Medulla oblongata (tissue), 1 donor: Measurements from ENCODE around the gene BNIP3.
"Not testable (repeated sequence)": the region's sequence is repeated elsewhere in the genome, so short reads cannot be mapped to it uniquely, and the experiment has no call there.

Experiments
- DNase-seq: peaks from one replicate; pipeline ENCODE4 v3.0.0-alpha.2; 2015; ENCODE audit errors: extremely low spot score

Gene BNIP3

DNA sequence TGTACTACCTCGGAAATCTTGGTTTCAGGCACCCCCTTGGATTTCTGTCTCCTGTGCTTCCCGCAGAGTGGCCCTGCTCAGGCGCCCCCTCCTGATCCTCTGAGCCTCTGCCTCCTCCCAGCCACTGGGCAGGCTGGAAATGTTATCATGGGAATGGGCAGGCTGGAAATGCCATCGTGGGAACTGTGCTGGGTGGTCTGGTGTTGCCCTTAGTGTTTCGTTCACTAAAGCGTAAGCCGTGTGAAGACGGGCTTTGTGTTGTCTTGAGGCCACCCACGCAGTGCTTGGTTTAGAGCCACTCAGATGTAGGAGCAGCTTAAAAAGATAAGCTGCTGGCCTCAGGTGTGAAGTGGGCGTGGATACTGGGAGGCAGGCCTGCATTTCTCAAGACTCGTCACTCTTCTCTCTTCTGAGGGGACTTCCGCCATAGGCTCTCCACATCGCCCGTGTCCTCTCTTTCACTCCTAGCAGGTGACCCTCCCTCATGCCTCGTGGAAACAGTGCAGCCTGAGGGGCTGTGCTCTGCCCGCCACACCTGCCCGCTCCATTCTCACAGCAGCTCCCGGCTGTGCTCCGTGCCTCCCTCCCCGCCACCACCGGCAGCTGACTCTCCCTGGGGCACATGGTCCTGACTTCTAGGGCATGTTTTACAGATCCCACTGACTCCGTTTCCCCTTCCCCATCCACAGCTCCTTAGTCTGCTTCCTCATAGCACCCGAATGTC is 52.4 kb downstream of the BNIP3 start:
- no peak for DNase-seq

GRCh38 chr10:131928248-131929095 is 53.3 kb downstream of the BNIP3 start:
- DNase-seq: no peak

- no peak for DNase-seq
Measured at GRCh38 chr10:131926743-131927595, 54.8 kb downstream of the BNIP3 start.

DNA sequence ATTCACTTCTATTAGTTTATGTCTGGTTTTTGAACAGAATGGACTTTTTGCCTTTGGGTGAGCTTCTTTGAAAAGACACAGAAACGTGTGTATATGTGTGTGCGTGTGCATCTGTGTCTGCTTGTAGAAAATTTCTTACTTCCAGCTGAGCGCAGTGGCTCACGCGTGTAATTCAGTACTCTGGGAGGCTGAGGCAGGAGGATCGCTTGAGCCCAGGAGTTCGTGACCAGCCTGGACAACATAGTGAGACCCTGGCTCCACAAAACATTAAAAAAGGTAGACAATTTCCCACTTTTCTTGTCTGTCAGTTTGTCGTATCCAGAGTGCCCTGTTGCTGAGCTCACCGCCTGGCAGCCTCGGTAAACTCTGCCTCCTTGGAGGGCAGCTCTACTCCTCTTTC is 55.5 kb downstream of the BNIP3 start:
- DNase-seq: no peak

- no peak for DNase-seq
Measured at GRCh38 chr10:131925716-131926115, 56.0 kb downstream of the BNIP3 start.

DNA sequence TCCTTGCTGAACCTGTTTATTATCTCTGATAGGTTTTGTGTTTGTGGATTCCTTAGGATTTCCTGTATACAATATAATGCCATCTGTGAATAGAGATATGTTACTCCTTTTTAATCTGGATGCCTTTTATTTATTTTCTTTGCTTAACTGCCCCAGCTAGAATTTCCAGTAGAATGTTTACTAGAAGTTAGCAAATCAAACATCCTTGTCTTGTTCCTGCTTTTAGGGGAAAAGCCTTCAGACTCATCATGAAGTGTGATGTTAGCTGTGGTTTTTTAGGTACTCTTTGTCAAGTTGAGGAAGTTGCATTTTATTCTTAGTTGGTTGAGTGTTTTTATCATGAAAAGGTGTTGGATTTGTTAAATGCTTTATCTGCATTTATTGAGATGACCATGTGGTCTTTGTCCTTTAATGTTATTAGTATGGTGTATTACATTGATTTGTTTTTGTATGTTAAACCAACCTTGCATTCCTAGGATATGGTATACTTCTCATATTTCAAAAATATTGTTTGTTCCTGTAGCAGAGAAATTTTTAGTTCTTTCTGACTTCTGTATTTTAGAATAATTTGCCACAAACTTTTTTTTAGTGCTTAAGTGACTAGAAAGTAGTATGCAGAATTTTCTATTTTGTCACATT is 56.6 kb downstream of the BNIP3 start:
- DNase-seq: no peak

DNA sequence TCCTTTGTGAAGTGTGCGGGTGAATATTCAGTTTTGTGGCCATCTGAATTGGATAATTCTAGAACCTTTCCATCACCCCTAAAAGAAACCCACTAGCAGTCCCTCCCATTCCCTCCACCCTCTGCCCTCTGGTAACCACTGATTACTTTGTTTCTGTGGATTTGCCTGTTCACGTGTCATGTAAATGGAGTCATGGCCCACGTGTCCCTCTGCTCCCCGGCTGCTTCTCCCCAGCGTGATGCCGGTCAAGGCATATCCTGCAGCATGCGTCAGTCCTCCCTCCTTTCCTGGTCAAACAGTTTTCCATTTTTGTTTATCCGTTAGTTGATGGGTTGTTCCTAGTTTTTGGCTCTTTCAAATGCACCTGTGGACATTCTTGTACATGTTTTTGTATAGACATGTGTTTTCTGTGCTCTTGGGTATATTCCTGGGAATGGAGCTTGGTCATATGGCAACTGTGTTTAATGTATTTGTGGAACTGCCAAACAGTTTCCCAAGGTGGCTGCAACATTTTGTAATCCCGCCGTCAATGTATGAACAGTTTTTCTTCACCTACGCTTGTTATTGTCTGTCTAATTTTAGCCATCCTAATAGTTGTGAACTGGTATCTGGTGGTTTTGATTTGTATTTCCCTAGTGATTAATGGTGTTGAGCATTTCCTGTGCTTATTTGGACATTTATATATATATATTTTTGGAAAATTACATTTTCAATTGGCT is 58.5 kb downstream of the BNIP3 start:
- no peak for DNase-seq

DNA sequence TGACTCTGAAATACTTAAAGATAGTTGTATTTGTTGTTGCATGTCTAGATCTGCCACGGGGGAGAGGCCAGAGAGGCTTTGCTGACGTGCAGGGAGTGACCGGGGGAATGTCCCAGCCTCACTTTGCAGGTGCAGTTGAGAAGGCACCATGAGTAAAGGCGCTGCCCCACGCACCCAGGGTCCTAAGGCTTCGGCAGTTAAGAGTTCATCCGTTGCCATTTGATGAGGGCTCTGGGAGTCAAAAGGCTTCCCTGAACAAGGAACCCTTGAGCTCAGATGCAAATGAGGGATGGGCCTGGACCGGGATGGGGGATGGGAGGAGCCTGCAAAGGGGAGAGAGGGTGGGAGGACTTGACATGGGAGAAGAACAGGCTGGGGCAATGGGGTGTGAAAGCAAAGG is 60.5 kb downstream of the BNIP3 start:
- peak; percentile 60 for DNase-seq

GRCh38 chr10:131920693-131921092 is 61.0 kb downstream of the BNIP3 start:
- no peak for DNase-seq

DNA sequence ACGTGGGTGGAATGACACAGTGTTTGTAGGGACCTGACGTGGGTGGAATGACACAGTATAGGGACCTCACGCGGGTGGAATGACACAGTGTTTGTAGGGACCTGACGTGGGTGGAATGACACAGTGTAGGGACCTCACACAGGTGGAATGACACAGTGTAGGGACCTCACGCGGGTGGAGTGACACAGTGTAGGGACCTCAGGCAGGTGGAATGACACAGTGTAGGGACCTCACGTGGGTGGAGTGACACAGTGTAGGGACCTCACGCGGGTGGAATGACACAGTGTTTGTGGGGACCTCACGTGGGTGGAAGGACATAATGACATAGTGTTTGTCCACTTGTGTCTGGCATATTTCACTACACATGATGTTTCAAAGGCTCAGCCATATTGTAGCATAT is 61.6 kb downstream of the BNIP3 start:
- no peak for DNase-seq

- not testable (repeated sequence) for DNase-seq
Measured at GRCh38 chr10:131919461-131919860, 62.3 kb downstream of the BNIP3 start.
